Stimulated activated CD4-positive, alpha-beta T cell treated with anti-CD3 and anti-CD28 coated beads, Interleukin-2, amount 100 ng/mL, for 4 hours (primary cell): ENCODE results near the gene MAP3K19.
"Not testable (repeated sequence)": the region's sequence is repeated elsewhere in the genome, so short reads cannot be mapped to it uniquely, and the experiment has no call there.

Experiments
- DNase-seq: peaks from one replicate; pipeline ENCODE4 v3.0.0-alpha.2; 2020; ENCODE audit warnings: low read depth

The MAP3K19 gene

GRCh38 chr2:135050684-135051083 is 3.4 kb upstream of the MAP3K19 start:
- DNase-seq: no peak

DNA sequence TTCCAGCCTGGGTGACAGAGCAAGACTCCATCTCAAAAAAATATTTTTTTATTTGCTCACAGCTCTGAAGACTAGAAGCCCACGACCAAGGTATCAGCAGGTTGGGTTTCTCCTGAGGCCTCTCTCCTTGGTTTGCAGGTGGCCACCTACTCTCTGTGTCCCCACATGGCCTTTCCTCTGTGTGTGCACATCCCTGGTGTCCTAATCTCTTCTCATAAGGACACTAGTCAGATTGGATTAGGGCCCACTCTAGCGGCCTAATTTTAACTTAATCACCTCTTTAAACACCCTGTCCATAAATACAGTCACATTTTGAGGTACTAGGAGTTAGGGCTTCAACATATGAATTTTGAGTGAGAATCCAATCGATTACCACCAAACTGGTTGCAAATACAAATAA is 2.9 kb upstream of the MAP3K19 start:
- DNase-seq: no peak

DNA sequence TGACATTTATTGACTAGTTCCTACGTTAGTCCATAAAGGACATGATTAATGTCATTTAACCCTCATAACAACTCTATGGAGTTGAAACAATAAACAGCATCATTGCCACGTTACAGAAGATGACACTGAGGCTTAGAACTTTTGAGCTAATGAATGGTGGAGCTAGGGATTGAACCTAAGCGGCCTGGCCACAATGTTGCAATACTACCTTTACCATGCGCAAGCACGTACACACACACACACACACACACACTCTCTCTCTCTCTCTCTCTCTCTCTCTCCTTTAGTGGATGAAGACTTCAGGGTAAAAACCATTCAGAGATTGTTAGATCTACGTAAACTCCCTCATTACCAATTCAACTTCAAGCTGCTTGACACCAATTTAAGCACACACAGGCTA is 875 bp upstream of the MAP3K19 start:
- no peak for DNase-seq

GRCh38 chr2:135043345-135043744 is 3.9 kb downstream of the MAP3K19 start:
- DNase-seq: no peak

- no peak for DNase-seq
These were observed 9.4 kb downstream of the MAP3K19 start for GRCh38 chr2:135037831-135038230.

DNA sequence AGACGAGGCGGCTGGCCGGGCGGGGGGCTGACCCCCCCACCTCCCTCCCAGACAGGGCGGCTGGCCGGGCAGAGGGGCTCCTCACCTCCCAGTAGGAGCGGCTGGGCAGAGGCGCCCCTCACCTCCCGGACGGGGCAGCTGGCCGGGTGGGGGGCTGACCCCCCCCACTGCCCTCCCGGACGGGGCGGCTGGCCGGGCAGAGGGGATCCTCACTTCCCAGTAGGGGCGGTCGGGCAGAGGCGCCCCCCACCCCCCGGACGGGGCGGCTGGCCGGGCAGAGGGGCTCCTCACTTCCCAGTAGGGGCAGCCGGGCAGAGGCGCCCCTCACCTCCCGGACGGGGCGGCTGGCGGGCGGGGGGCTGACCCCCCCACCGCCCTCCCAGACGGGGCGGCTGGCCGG is 14.0 kb downstream of the MAP3K19 start:
- not testable (repeated sequence) for DNase-seq

GRCh38 chr2:135030826-135031225 is 16.4 kb downstream of the MAP3K19 start:
- DNase-seq: no peak

GRCh38 chr2:135029481-135030134 is 17.6 kb downstream of the MAP3K19 start:
- no peak for DNase-seq

GRCh38 chr2:135023886-135024485 is 23.3 kb downstream of the MAP3K19 start:
- DNase-seq: no peak

DNA sequence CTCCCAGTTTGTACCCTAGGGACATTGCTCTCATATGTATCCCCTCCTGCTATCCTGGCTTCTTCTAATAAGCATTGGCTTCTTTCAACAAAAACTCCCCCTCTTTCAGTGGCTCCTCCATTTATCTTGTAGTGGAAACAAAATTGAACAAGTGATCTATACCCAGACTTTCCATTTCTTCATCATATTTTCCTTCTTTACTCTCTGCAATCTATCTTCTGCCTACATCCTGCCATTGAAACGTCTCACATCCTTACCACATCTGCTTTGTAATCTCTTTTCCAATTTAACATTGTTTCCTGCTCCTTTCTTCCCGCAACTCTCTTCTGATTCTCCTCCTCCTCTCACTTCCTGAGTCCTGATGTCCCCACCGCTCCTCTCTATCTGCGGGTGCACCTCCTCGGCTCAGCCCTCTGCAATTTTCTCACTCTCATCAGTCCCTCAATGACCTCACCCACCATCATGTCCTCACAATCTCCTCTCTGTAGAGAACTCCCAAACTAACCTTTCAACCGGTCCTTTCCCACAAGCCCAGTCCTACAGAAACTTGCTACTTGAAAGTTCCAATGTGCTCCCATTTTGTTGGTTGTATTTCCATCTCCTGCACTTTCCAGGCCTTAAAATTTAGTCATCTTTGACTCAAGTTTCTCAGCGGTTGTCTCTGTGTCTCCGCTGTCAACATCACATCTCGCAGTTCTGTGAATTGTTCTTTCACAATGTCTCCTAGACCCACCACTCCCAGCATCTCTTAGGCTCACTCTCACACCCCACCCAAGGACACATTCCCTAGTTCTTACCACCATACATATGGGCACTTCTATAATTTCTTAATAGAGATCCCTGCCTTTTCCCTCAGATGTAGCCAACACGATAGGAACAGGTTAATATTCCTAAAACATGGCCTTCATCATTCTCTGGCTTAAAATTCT is 24.0 kb downstream of the MAP3K19 start:
- no peak for DNase-seq

- DNase-seq: no peak
These were observed 25.6 kb downstream of the MAP3K19 start for GRCh38 chr2:135021618-135022017.

GRCh38 chr2:135011633-135012032 is 35.6 kb downstream of the MAP3K19 start:
- no peak for DNase-seq

DNA sequence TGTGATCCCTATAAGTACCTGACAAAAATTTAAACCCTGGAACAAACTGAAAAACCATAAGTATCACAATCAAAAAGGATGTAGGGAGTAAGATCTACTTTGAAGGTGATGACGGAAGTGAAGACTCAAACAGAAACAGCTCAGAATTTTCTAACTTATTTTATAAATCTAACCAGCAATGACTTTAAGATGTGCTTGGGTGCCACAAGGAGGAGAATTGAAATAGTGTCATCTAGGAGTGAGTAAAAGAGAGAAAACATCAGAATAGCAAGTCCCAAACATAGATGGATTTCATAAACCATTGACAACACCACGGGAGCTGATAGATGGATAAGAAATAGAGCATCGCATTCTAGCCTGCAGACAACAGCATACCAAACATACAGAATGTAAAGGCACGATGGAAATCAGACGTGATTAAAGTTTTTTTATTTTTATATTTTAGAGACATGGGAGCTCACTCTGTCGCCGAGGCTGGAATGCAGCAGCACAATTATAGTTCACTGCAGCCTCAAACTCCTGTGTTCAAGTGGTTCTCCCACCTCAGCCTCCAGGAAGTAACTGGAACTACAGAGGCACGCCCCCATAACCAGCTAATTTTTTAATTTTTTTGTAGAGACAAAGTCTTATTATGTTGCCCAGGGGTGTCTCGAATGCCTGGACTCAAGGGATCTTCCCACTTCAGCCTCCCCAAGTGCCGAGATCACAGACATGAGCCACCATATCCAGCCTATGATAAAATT is 36.9 kb downstream of the MAP3K19 start:
- DNase-seq: no peak

GRCh38 chr2:135009339-135009738 is 37.9 kb downstream of the MAP3K19 start:
- no peak for DNase-seq

DNA sequence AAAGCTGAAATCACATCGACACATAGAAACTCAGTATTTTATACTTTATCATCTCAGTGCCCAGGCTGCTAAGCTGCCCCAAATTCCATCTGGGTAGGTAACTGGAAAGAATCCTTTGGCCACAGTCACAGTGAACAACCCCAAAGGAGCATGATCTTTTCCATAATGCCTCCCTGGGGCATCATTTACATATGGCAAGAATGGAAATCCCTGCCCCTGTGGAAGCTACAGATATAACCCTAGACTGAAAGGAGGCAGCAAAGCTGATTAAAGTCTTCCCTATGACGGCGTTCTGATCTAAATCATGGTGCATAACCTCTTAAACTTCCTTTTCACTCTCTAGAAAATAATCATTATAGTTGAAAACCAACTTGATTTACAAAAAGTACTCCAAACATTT is 41.5 kb downstream of the MAP3K19 start:
- DNase-seq: no peak

DNA sequence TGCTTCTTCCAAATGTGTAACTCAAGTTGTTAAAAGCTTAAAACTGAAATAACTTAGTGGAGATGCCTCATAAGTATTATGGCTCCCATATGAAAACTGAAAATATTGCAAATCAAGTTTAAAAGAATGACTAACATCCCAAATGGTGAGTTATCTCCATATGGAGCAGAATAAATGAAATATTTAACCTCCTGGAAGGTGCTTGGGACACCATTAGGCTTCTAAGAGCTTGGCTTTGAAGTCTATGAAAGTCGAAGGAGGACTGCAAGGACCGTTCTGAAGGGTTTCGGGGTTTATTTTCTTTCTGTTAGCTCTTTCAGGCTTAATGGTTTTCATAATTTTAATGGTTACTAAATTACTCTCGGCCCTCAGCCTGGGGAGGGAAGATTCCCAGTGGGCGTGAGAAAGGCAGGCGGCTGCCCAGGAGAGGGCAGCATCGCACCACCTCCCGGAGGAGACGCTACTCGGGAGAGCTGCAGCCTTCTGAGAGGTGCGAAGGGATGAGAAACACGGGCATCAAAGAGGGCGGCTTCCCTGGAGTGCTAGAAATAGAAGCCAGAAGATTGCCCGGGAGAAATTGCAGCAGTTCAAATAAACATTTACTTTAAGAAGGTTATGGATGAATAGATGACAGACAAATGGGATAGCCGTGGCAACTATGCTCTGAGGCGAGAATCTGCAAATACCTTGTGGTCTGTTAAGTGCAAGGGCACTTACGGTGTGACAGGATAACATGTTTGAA is 43.1 kb downstream of the MAP3K19 start:
- DNase-seq: peak; percentile 66

DNA sequence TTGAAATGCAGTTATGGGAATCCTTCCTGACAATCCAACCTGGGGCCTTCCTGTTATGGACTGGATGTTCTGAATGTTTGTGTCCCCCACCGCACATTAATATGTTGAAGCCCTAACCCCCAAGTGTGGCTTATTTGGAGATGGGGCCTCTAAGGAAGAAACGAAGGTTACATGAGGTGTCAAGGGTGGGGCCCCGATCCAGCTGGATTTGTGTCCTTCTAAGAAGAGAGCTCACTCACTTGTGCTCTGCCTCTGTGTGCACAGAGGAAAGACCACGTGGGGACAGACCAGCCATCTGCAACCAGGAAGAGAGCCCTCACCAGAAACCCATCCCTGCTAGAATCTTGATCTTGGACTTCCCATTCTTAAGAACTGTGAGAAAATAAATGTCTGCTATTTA is 44.4 kb downstream of the MAP3K19 start:
- no peak for DNase-seq

GRCh38 chr2:134999521-134999920 is 47.7 kb downstream of the MAP3K19 start:
- no peak for DNase-seq

DNA sequence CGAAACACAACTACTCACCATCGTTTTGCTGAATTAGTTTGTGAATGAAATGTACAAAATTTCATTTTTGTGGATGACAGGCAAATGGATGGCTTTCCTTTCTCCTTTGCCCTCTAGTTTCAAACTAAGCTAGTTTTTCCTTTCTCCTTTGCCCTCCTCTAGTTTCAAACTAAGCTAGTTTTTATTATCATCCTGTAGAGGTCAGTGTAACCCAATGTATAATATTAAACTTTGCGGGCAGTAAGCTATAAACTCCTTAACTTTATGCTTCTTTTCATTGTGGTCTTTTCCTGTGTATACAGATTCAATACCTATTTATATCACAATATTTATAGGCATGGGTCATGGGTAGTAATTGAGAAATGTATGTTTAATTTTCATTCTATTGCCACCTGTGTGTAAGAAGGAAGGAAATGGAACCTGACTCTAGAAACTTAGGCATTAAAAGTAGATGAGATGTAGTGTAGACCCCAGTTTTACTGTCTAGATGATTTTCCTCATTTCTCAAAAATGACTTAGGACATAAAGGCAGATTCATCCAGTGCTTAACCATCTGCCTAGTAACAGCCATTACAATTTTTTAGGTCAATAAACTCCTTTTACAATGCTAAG is 58.1 kb downstream of the MAP3K19 start:
- no peak for DNase-seq

DNA sequence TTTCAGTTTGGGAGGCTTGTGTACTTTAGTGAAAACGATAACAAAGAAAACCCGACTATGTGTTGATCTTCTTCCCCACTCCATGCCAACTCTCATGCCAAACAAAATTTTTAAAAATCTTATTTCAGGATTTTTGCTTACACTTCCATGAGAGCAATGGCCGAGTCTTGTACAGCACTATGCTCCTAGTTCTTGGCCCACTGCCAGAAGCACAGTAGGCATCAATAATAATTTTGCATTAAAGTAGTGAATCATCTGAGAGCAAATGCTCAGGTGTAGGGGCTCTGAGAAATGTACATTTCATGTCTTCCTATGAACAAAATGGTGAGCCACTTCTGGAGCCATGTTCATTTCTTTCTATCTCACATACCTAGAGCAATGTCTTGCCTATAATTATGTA is 62.2 kb downstream of the MAP3K19 start:
- no peak for DNase-seq

DNA sequence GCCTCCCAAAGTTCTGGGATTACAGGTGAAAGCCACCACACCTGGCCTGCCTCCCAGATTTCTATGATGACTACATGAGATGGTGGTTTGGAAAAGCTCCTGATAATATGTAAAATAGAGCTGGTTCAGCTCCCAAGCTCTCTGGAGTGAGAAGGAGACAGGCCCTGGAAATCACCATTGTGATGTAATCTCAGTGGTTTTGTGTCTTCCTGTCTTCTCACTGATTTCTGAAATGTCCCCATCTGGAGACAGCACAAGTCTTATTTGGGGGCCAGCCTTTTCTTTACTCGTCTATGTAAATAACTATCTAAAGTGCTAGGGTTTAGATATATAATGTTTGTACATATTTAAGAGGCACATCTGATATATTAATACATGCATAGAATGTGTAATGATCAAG is 64.6 kb downstream of the MAP3K19 start:
- no peak for DNase-seq
